Retina (tissue), 1 donor: ENCODE measurements around the gene BHLHA15.
A peak's percentile ranks its signal among the peaks of the same experiment; 100 is the strongest.
"Not testable (repeated sequence)": the region's sequence is repeated elsewhere in the genome, so short reads cannot be mapped to it uniquely, and the experiment has no call there.

Experiments
- DNase-seq: peaks from one replicate; pipeline ENCODE4 v3.0.0-alpha.2; 2016

BHLHA15 gene

GRCh38 chr7:98211676-98212531 lies 665 bp downstream of the BHLHA15 start:
- DNase-seq: peak; percentile 37

- DNase-seq: no peak
Observed at GRCh38 chr7:98212532-98213041, 1.3 kb downstream of the BHLHA15 start.

- DNase-seq: no peak
Observed at GRCh38 chr7:98213296-98213887, 2.2 kb downstream of the BHLHA15 start.

- DNase-seq: no peak
Observed at GRCh38 chr7:98213888-98214810, 2.9 kb downstream of the BHLHA15 start.

- DNase-seq: no peak
Observed at GRCh38 chr7:98214811-98215321, 3.6 kb downstream of the BHLHA15 start.

GRCh38 chr7:98215561-98216495 lies 4.6 kb downstream of the BHLHA15 start:
- no peak for DNase-seq

GRCh38 chr7:98216941-98217622 lies 5.8 kb downstream of the BHLHA15 start:
- DNase-seq: no peak

- DNase-seq: no peak
Observed at GRCh38 chr7:98217623-98218582, 6.7 kb downstream of the BHLHA15 start.

- not testable (repeated sequence) for DNase-seq
Observed at GRCh38 chr7:98219382-98219781, 8.1 kb downstream of the BHLHA15 start.

GRCh38 chr7:98221611-98222532 lies 10.6 kb downstream of the BHLHA15 start:
- DNase-seq: no peak

GRCh38 chr7:98222533-98223195 lies 11.4 kb downstream of the BHLHA15 start:
- DNase-seq: no peak

GRCh38 chr7:98223351-98223897 lies 12.2 kb downstream of the BHLHA15 start:
- no peak for DNase-seq

- DNase-seq: no peak
Observed at GRCh38 chr7:98223898-98224700, 12.9 kb downstream of the BHLHA15 start.

GRCh38 chr7:98224701-98225181 lies 13.5 kb downstream of the BHLHA15 start:
- DNase-seq: no peak

GRCh38 chr7:98225913-98226614 lies 14.8 kb downstream of the BHLHA15 start:
- no peak for DNase-seq

GRCh38 chr7:98227939-98228338 lies 16.7 kb downstream of the BHLHA15 start:
- DNase-seq: no peak
